ENCODE measurements around the gene NET1.

Gene NET1

GRCh38 chr10:5478694-5479305 lies 66.4 kb downstream of the NET1 start:
- no peak overlapping the region for H2AFZ ChIP-seq (ENCODE audit: low read length)
- no peak overlapping the region for H3K9ac ChIP-seq (ENCODE audit: low read depth, low read length, poor library complexity)
- H2BK15ac ChIP-seq (ENCODE audit: low read length): no peak overlapping the region
- H3K4me1 ChIP-seq (ENCODE audit: control insufficient read depth in 2 of 2, insufficient read depth in 1 of 2, low read depth in 1 of 2, low read length in 2 of 2): peaks cover 2 to 8% of the 10 kb centered on the region in 2 donors
- H3K23ac ChIP-seq (ENCODE audit: low read depth, low read length, poor library complexity): no peak overlapping the region
- H3K14ac ChIP-seq (ENCODE audit: low read length): no peak overlapping the region
- no peaks in the 10 kb centered on the region for H3K9me3 ChIP-seq (replicated peaks in 1 of 2; ENCODE audit: control insufficient read depth in 2 of 2, insufficient read depth in 1 of 2, low read depth in 1 of 2, low read length in 2 of 2)
- H3K79me1 ChIP-seq (ENCODE audit: low read depth, low read length): no peaks in the 10 kb centered on the region
- H3K4me3 ChIP-seq (ENCODE audit: low read length in 2 of 2): no peak overlapping the region
- H2BK12ac ChIP-seq (ENCODE audit: low read length): no peak overlapping the region
- H3K27me3 ChIP-seq (ENCODE audit: control insufficient read depth in 3 of 3, insufficient read depth in 3 of 3, low read depth in 1 of 3, low read length in 3 of 3): no peaks in the 10 kb centered on the region
- H4K91ac ChIP-seq (ENCODE audit: low read depth, low read length, poor library complexity): no peak overlapping the region
- H2BK120ac ChIP-seq (ENCODE audit: low read depth, low read length): no peak overlapping the region
- no peak overlapping the region for H2AK5ac ChIP-seq (ENCODE audit: low read depth, low read length)
- H4K8ac ChIP-seq (ENCODE audit: low read depth, low read length): no peak overlapping the region
- no peak overlapping the region for H3K4ac ChIP-seq (ENCODE audit: low read length)
- no CpG with 5 or more reads among the region's 18 CpGs for WGBS, 2 donors (ENCODE audit: extremely low coverage in 2 of 2, insufficient read length in 2 of 2, insufficient replicate concordance in 1 of 2)
- H3K27ac ChIP-seq (replicated peaks; ENCODE audit: low read length): no peak overlapping the region
- H3K18ac ChIP-seq (ENCODE audit: low read length): no peak overlapping the region
- no peak overlapping the region for H3K4me2 ChIP-seq (ENCODE audit: insufficient read depth, low read length, poor library complexity, severe bottlenecking)
- H3K36me3 ChIP-seq (replicated peaks in 1 of 2; ENCODE audit: control insufficient read depth in 2 of 2, insufficient read depth in 2 of 2, low read length in 2 of 2): no peaks in the 10 kb centered on the region
- no peak for DNase-seq (ENCODE audit: low spot score)
- H2BK5ac ChIP-seq (ENCODE audit: low read length): no peak overlapping the region

GRCh38 chr10:5479481-5480161 lies 67.3 kb downstream of the NET1 start:
- Histone ChIP-seq H2BK120ac (ENCODE audit: low read depth, low read length) (no peak overlapping the region), H4K91ac (ENCODE audit: low read depth, low read length, poor library complexity) (no peak overlapping the region), H2BK12ac (ENCODE audit: low read length) (no peak overlapping the region), H3K23ac (ENCODE audit: low read depth, low read length, poor library complexity) (peak overlapping the region; percentile 68), H2AK5ac (ENCODE audit: low read depth, low read length) (peak overlapping the region; percentile 54), H3K27ac (replicated peaks; ENCODE audit: low read length) (no peak overlapping the region), H3K4me3 (ENCODE audit: low read length in 2 of 2) (no peak overlapping the region), H3K79me1 (ENCODE audit: low read depth, low read length) (no peaks in the 10 kb centered on the region), H3K4ac (ENCODE audit: low read length) (no peak overlapping the region), H3K9ac (ENCODE audit: low read depth, low read length, poor library complexity) (no peak overlapping the region), H3K27me3 (ENCODE audit: control insufficient read depth in 3 of 3, insufficient read depth in 3 of 3, low read depth in 1 of 3, low read length in 3 of 3) (no peaks in the 10 kb centered on the region), H3K36me3 (replicated peaks in 1 of 2; ENCODE audit: control insufficient read depth in 2 of 2, insufficient read depth in 2 of 2, low read length in 2 of 2) (no peaks in the 10 kb centered on the region), H3K9me3 (replicated peaks in 1 of 2; ENCODE audit: control insufficient read depth in 2 of 2, insufficient read depth in 1 of 2, low read depth in 1 of 2, low read length in 2 of 2) (peaks cover 0 to 2% of the 10 kb centered on the region in 2 donors), H3K4me2 (ENCODE audit: insufficient read depth, low read length, poor library complexity, severe bottlenecking) (no peak overlapping the region), H4K8ac (ENCODE audit: low read depth, low read length) (peak overlapping the region; percentile 72), H2BK5ac (ENCODE audit: low read length) (no peak overlapping the region), H3K4me1 (ENCODE audit: control insufficient read depth in 2 of 2, insufficient read depth in 1 of 2, low read depth in 1 of 2, low read length in 2 of 2) (peaks cover 2 to 8% of the 10 kb centered on the region in 2 donors), H3K14ac (ENCODE audit: low read length) (no peak overlapping the region), H3K18ac (ENCODE audit: low read length) (peak overlapping the region; percentile 31), H2BK15ac (ENCODE audit: low read length) (peak overlapping the region; percentile 83), H2AFZ (ENCODE audit: low read length) (no peak overlapping the region)
- WGBS, 2 donors (ENCODE audit: extremely low coverage in 2 of 2, insufficient read length in 2 of 2, insufficient replicate concordance in 1 of 2): no CpG with 5 or more reads among the region's 14 CpGs
- no peak for DNase-seq (ENCODE audit: low spot score)

- Histone ChIP-seq H3K4ac (ENCODE audit: low read length) (no peak overlapping the region), H4K8ac (ENCODE audit: low read depth, low read length) (peak overlapping the region; percentile 72), H3K23ac (ENCODE audit: low read depth, low read length, poor library complexity) (peak overlapping the region; percentile 86), H2BK5ac (ENCODE audit: low read length) (no peak overlapping the region), H3K18ac (ENCODE audit: low read length) (peak overlapping the region; percentile 73), H3K27me3 (ENCODE audit: control insufficient read depth in 3 of 3, insufficient read depth in 3 of 3, low read depth in 1 of 3, low read length in 3 of 3) (peaks cover 0 to 5% (median 0%) of the 10 kb centered on the region in 3 experiments), H4K91ac (ENCODE audit: low read depth, low read length, poor library complexity) (no peak overlapping the region), H2AK5ac (ENCODE audit: low read depth, low read length) (peak overlapping the region; percentile 54), H3K79me1 (ENCODE audit: low read depth, low read length) (no peaks in the 10 kb centered on the region), H2AFZ (ENCODE audit: low read length) (no peak overlapping the region), H3K14ac (ENCODE audit: low read length) (peak overlapping the region; percentile 9), H3K4me3 (ENCODE audit: low read length in 2 of 2) (no peak overlapping the region), H3K9me3 (replicated peaks in 1 of 2; ENCODE audit: control insufficient read depth in 2 of 2, insufficient read depth in 1 of 2, low read depth in 1 of 2, low read length in 2 of 2) (peaks cover 0 to 2% of the 10 kb centered on the region in 2 donors), H3K9ac (ENCODE audit: low read depth, low read length, poor library complexity) (no peak overlapping the region), H3K4me1 (ENCODE audit: control insufficient read depth in 2 of 2, insufficient read depth in 1 of 2, low read depth in 1 of 2, low read length in 2 of 2) (peaks cover 2 to 8% of the 10 kb centered on the region in 2 donors), H3K4me2 (ENCODE audit: insufficient read depth, low read length, poor library complexity, severe bottlenecking) (no peak overlapping the region), H2BK12ac (ENCODE audit: low read length) (no peak overlapping the region), H3K36me3 (replicated peaks in 1 of 2; ENCODE audit: control insufficient read depth in 2 of 2, insufficient read depth in 2 of 2, low read length in 2 of 2) (no peaks in the 10 kb centered on the region), H2BK120ac (ENCODE audit: low read depth, low read length) (no peak overlapping the region), H3K27ac (replicated peaks; ENCODE audit: low read length) (no peak overlapping the region), H2BK15ac (ENCODE audit: low read length) (peak overlapping the region; percentile 83)
- no CpG with 5 or more reads among the region's 21 CpGs for WGBS, 2 donors (ENCODE audit: extremely low coverage in 2 of 2, insufficient read length in 2 of 2, insufficient replicate concordance in 1 of 2)
- DNase-seq (ENCODE audit: low spot score): no peak
Observed at GRCh38 chr10:5480162-5480941, 68.0 kb downstream of the NET1 start.

- H2AK5ac ChIP-seq (ENCODE audit: low read depth, low read length): no peak overlapping the region
- no peak for DNase-seq (ENCODE audit: low spot score)
- H3K23ac ChIP-seq (ENCODE audit: low read depth, low read length, poor library complexity): no peak overlapping the region
- no peaks in the 10 kb centered on the region for H3K36me3 ChIP-seq (replicated peaks in 1 of 2; ENCODE audit: control insufficient read depth in 2 of 2, insufficient read depth in 2 of 2, low read length in 2 of 2)
- H3K9me3 ChIP-seq (replicated peaks in 1 of 2; ENCODE audit: control insufficient read depth in 2 of 2, insufficient read depth in 1 of 2, low read depth in 1 of 2, low read length in 2 of 2): peaks cover 0 to 2% of the 10 kb centered on the region in 2 donors
- peak overlapping the region; percentile 6 for H2BK12ac ChIP-seq (ENCODE audit: low read length)
- no peak overlapping the region for H3K14ac ChIP-seq (ENCODE audit: low read length)
- no peak overlapping the region for H3K18ac ChIP-seq (ENCODE audit: low read length)
- H3K4me1 ChIP-seq (ENCODE audit: control insufficient read depth in 2 of 2, insufficient read depth in 1 of 2, low read depth in 1 of 2, low read length in 2 of 2): peaks cover 2 to 9% of the 10 kb centered on the region in 2 donors
- H3K4me2 ChIP-seq (ENCODE audit: insufficient read depth, low read length, poor library complexity, severe bottlenecking): no peak overlapping the region
- no peak overlapping the region for H4K8ac ChIP-seq (ENCODE audit: low read depth, low read length)
- no peak overlapping the region for H3K4me3 ChIP-seq (ENCODE audit: low read length in 2 of 2)
- no peak overlapping the region for H2AFZ ChIP-seq (ENCODE audit: low read length)
- H2BK5ac ChIP-seq (ENCODE audit: low read length): no peak overlapping the region
- H2BK120ac ChIP-seq (ENCODE audit: low read depth, low read length): no peak overlapping the region
- H3K79me1 ChIP-seq (ENCODE audit: low read depth, low read length): no peaks in the 10 kb centered on the region
- no peak overlapping the region for H3K27ac ChIP-seq (replicated peaks; ENCODE audit: low read length)
- H2BK15ac ChIP-seq (ENCODE audit: low read length): no peak overlapping the region
- no peak overlapping the region for H3K4ac ChIP-seq (ENCODE audit: low read length)
- no CpG with 5 or more reads among the region's 12 CpGs for WGBS, 2 donors (ENCODE audit: extremely low coverage in 2 of 2, insufficient read length in 2 of 2, insufficient replicate concordance in 1 of 2)
- H3K27me3 ChIP-seq (ENCODE audit: control insufficient read depth in 3 of 3, insufficient read depth in 3 of 3, low read depth in 1 of 3, low read length in 3 of 3): peaks cover 0 to 13% (median 0%) of the 10 kb centered on the region in 3 experiments
- H3K9ac ChIP-seq (ENCODE audit: low read depth, low read length, poor library complexity): no peak overlapping the region
- no peak overlapping the region for H4K91ac ChIP-seq (ENCODE audit: low read depth, low read length, poor library complexity)
Observed at GRCh38 chr10:5481121-5481520, 68.8 kb downstream of the NET1 start.

Measured in neuronal stem cell (in vitro differentiated cells).